GM06990 (cell line): ENCODE measurements around the gene CNIH1.

ENCODE experiments used
- DNase-seq: peaks from one replicate; pipeline ENCODE4 v3.0.0-alpha.2; 2011; ENCODE audit not compliant: insufficient read length; ENCODE audit errors: extremely low read depth
- H3K27me3 ChIP-seq: replicated peaks from 2 replicates; pipeline ENCODE4 v1.6.0; 2011; ENCODE audit warnings: low read length; ENCODE audit not compliant: control insufficient read depth, insufficient read depth
- H3K36me3 ChIP-seq: 2 replicates; pipeline ENCODE4 v1.5.1; 2011; ENCODE audit warnings: low read length; ENCODE audit not compliant: control insufficient read depth, insufficient read depth
- H3K4me3 ChIP-seq: replicated peaks from 2 replicates; pipeline ENCODE4 v1.5.1; 2011; ENCODE audit warnings: low read depth, mild to moderate bottlenecking, control low read depth, low read length
- CTCF ChIP-seq: IDR thresholded peaks from 2 replicates; pipeline ENCODE4 v1.5.1; 2011; ENCODE audit warnings: low read length, control low read depth, mild to moderate bottlenecking, inconsistent platforms; ENCODE audit not compliant: insufficient read depth, poor library complexity, severe bottlenecking

Gene CNIH1

GRCh38 chr14:54440873-54441868 lies at the start of gene CNIH1:
TSS of gene CNIH1 (minus strand) at chr14:54441374. CDS start at chr14:54441327, 47 bp downstream.
- H3K27me3 ChIP-seq = no peaks in the 10 kb centered on the region; the same call in 1 of the 2 replicates
- DNase-seq = peak; percentile 94
- TF ChIP-seq CTCF = peak; percentile 71
- no peaks in the 10 kb centered on the region for H3K36me3 ChIP-seq
- peak within 1 kb of the TSS; percentile 79 for H3K4me3 ChIP-seq

GRCh38 chr14:54490445-54491175 lies 49.4 kb upstream of the CNIH1 start:
- DNase-seq = no peak
- no peak for TF ChIP-seq CTCF
- no peaks in the 10 kb centered on the region for H3K36me3 ChIP-seq
- no peaks in the 10 kb centered on the region for H3K27me3 ChIP-seq
- no peak overlapping the region for H3K4me3 ChIP-seq

GRCh38 chr14:54489731-54490444 lies 48.7 kb upstream of the CNIH1 start:
- no peaks in the 10 kb centered on the region for H3K36me3 ChIP-seq
- H3K4me3 ChIP-seq = no peak overlapping the region; the same call in 1 of the 2 replicates
- no peak for DNase-seq
- no peaks in the 10 kb centered on the region for H3K27me3 ChIP-seq
- TF ChIP-seq CTCF = no peak

- no peaks in the 10 kb centered on the region for H3K36me3 ChIP-seq
- no peak for DNase-seq
- TF ChIP-seq CTCF = no peak
- peak overlapping the region; percentile 99 for H3K4me3 ChIP-seq
- no peaks in the 10 kb centered on the region for H3K27me3 ChIP-seq
These were observed 48.1 kb upstream of the CNIH1 start for GRCh38 chr14:54489318-54489683.

GRCh38 chr14:54488646-54489317 lies 47.6 kb upstream of the CNIH1 start, which contains the start of gene GMFB:
TSS of gene GMFB (minus strand) at chr14:54488980. CDS start at chr14:54488927, 53 bp downstream.
- peak; percentile 35 for TF ChIP-seq CTCF
- Histone ChIP-seq H3K36me3 (no peaks in the 10 kb centered on the region), H3K4me3 (peak within 1 kb of the TSS; percentile 99), H3K27me3 (no peaks in the 10 kb centered on the region)
- peak; percentile 91 for DNase-seq
